Activated T-helper 1 cell treated with Interleukin-2 at 50 U/mL for 16 hours (primary cell): ENCODE measurements around the gene SLC30A5.
A peak's percentile ranks its signal among the peaks of the same experiment; 100 is the strongest.
"Not testable (repeated sequence)": the region's sequence is repeated elsewhere in the genome, so short reads cannot be mapped to it uniquely, and the experiment has no call there.

Experiments used
- DNase-seq: peaks from one replicate; pipeline ENCODE4 v3.0.0-alpha.2; 2020; ENCODE audit warnings: low read depth

Gene SLC30A5

DNA sequence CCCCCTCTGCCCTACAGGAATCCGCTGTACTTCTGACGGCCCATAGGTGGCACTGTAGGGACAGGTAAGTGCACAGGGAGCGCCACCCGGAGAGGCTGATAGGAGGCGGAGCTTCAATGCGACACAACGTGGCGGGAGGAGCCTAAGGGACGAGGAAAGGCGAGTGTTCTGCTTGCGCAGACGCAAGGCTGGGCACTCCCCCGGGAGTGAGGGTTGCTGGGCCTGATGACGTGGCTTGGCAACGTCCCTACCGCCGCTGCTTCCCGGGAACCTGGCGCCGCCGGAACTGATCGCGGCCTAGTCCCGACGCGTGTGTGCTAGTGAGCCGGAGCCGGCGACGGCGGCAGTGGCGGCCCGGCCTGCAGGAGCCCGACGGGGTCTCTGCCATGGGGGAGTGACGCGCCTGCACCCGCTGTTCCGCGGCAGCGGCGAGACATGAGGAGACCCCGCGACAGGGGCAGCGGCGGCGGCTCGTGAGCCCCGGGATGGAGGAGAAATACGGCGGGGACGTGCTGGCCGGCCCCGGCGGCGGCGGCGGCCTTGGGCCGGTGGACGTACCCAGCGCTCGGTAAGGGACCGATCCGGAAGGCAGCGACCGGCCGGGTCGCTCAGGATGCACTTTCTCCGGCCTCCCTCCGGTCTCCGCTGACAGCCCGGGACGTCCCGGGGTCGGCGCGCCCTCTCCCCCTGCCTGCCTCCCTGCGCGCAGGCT, at the start of gene SLC30A5:
TSS of gene SLC30A5 (plus strand) at position 244 of the 712 bp plus-strand sequence. CDS start at position 486, 242 bp downstream.
- DNase-seq, result peak; percentile 96

DNA sequence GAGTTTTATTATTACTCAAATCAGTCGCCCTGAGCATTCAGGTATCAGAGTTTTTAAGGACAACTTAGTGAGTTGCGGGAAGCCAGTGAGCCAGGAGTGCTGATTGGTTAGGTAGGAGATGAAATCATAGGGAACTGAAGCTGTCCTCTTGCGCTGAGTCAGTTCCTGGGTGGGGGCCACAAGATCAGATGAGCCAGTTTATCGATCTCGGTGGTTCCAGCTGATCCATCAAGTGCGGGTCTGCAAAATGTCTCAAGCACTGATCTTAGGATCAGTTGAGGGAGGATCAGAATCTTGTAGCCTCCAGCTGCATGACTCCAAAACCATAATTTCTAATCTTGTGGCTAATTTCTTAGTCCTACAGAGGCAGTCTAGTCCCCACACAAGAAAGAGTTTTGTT, 48.6 kb upstream of the SLC30A5 start:
- DNase-seq, result not testable (repeated sequence)

DNA sequence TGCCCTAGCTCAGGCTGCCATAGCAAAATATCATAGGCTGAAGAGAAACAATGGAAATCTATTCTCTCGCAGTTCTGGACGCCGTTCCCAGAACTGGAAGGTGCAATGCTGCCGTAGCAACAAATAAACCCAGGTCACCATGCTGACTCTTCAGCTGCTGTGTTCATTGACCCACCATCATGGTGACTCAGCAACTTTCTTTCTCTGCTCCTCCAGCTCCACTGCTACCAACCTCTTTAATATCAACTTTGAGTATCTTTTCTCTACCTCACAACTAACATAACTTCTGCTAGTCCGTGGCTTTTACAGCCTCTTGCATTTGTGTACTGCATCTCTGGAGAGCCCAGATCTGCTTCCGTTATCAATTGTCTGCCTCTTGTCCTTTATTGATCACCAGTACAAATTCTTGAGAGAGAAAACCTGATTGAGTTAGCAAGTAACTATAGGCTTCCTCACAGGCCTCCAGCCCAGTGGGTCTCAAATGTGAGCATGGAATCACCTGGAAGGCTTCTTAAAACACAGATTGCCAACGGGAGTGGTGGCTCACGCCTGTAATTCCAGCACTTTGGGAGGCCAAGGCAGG, 47.3 kb upstream of the SLC30A5 start:
- no peak for DNase-seq

DNA sequence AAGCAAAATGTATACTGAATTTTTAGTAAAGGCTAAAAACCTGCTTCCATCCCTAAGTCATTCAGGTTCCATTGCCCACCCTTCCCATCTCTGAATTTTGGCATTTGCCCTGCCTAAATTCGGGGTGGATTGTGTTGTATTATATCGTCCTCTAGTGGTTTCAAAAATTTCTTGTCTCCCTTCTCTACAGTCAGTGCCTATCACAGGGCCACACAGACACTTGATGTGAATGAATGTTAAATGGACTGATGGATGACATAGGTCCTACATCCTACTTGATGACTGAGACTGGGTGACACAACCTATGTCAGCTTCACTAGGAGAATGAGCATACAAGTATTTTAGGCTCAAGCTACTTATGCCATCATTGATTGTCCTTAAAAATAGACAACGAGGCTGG, 45.6 kb upstream of the SLC30A5 start:
- no peak for DNase-seq

DNA sequence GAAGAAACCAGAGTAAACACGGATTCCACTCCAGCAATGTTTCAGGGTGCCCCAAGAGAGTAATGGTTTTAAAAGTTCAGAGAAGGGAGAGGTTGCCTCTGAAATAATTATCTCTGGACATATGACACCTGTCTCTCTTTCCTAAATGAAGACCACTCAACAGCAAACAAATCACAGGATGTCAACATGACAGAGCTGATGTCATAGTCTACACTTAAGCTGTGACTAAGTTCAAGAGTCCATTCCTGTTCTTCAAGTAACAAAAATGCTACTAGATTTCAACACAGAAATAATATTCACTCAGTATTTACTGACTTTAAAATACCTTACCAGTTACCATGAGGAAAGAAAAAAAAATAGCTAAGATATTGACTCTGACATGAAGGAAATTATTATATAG, 44.7 kb upstream of the SLC30A5 start:
- DNase-seq, result no peak

DNA sequence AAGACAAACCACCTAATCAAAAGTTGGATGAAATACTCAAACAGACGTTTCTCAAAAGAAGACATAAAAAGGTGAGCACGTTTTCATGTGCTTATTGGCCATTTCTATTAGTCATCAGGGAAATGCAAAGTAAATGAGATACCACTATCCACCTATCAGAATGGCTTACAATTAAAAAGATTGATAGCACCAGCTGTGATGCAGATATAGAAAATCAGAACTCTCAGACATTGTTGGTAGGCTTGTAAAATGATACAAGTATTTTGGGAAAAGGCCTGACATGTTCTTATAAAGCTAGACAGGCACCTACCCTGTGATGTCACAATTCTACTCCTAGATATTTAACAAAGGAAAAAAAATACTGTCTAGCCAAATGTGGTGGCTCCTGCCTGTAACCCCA, 44.0 kb upstream of the SLC30A5 start:
- DNase-seq, result no peak

DNA sequence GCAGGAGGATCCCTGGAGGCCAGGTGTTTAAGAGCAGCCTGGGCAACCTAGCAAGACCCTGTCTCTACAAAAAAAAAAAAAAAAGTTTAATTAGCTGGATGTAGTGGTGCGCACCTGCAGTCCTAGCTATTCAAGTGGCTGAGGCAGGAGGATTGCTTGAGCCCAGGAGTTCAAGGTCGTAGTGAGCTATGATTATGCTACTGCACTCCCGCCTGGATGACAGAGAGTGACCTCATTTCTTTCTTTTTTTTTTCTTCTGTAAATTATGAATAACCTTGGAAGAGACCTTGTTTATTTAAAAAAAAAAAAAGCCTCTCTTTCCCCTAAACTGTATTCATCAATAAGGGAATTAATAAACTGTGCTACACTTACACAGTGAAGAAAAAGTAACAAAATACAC, 43.6 kb upstream of the SLC30A5 start:
- no peak for DNase-seq

DNA sequence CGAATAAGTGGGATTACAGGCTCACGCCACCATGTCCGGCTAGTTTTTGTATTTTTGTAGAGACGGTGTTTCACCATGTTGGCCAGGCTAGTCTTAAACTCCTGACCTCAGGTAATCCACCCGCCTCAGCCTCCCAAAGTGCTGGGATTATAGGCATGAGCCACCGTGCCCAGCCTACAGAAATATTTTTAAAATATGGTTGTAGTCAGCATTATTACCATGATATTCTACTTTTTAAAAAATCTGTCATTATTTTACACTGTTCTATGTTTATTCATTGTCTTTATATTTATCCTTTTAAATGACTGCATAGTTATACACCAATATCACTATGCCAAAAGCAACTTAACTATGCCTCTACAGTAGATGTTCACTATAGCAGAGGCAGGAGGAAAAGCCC, 41.6 kb upstream of the SLC30A5 start:
- DNase-seq, result no peak

DNA sequence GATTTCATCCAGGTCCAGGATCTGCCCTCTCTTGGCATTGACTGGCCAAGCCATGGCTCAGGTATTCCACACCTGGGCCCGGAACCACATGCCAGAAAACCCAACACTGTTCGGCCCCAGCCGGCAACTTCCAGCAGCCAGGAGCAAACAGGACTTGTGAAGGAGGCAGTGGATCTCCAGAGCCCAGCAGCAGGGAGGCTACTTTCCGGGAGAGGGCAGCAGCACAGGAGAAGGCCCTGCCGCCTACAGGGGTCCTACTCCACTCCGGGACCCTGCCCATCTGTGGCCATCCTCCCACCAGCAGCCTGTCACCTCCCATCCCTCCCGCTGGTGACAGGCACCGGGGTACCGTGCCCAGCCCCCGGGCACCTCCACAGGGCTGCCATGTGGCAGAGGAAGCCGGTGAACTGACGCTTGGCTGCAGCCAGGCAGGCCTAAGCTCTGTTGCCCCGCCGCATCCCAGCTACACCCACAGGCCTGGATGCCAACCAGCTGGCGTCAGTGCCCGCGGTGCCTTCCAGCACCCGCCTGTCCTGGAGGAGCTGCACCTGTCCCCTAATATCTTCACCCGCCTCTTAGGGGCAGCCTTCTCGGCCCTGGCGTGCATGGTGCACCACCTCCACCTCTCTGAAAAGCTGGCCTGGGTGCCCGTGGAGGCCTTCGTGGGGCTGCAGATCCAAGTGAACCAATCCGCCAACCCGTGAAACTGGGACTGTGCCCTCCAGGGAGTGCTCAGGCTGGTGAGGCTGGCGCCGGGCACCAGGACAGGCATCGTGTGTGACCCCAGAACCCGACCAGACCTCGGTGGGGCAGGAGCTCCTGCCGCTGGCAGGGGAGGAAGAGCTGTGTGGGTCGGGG, 18.9 kb upstream of the SLC30A5 start:
- DNase-seq, result no peak

DNA sequence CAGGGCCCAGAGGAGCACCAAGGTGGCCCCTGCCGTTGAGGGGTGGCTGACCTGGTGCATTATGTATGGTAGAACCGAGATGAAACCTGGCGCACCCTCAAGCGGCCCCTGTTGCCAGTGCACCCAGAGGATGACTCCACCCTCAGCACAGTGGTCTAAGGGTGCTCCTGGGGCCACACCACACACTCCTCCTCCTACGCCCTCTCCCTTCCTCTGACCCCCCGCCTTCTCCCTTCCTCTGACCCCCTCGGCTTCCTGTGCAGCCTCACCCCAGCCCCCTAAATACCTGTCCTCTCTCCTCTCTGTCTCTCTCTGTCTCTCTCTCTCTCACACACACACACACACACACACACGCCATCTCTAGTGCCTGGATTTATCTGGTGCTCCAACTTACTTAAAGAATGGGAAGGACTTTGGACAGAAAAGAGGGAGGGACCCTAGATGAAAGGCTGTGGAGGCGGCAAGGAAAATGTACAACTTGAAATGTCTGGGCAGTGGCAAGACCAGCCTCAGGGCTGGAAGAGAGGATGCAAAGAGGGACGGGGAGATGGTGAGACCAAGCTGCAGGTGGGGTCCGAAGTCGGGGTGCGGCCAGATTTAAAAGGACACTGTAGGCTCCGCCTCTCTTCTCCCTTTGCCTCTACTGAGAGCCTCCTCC, 18.2 kb upstream of the SLC30A5 start:
- no peak for DNase-seq

DNA sequence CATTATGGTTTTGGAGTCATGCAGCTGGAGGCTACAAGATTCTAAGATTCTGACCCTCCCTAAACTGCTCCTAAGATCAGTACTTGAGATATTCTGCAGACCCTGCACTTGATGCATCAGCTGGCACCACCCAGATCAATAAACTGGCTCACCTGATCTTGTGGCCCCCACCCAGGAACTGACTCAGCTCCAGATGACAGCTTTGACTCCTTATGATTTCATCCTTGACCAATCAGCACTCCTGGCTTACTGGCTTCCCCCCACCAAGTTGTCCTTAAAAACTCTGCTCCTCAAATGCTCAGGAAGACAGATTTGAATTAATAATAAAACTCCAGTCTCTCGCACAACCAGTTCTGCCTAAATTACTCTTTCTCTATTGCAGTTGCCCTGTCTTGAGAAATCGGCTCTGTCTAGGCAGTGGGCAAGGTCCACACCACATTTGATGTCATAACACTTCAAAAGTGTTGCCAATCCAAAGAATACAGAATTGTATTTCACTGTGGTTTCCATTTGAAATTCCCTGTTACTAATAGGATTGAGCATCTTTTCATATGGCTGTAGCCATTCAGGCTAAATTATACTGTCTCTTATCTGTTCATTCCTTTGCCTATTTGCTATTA, 14.8 kb upstream of the SLC30A5 start:
- DNase-seq, result no peak

DNA sequence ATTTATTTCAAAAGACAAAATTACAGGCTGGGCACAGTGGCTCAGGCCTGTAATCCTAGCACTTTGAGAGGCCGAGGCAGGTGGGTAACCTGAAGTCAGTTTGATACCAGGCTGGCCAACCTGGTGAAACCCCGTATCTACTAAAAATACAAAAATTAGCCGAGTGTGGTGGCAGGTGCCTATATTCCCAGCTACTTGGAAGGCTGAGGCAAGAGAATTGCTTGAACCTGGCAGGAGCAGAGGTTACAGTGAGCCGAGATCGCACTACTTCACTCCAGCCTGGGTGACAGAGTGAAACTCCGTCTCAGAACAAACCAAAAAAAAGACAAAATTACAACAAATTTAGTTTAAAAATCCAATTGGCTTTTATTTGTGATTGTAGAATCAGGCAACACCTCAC, 14.3 kb upstream of the SLC30A5 start:
- no peak for DNase-seq

DNA sequence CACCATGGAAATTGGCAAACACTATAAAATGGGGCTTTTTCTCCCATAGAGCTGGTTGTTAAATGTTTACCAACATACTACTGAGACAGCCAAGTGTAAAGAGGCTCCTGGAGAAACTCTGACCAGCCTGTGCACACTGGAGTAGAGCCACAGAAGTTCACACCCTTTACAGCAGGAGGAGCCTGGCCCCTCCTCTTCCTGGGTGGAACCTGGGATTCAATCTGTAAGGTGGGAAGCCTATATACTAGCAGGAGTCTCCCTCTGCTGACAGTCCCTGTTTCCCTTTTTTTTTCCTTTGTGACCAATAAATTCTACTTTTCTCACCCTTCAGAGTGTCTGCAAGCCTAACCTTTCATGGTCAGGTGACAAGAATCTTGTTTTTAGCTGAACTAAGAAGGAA, 10.4 kb upstream of the SLC30A5 start:
- no peak for DNase-seq

DNA sequence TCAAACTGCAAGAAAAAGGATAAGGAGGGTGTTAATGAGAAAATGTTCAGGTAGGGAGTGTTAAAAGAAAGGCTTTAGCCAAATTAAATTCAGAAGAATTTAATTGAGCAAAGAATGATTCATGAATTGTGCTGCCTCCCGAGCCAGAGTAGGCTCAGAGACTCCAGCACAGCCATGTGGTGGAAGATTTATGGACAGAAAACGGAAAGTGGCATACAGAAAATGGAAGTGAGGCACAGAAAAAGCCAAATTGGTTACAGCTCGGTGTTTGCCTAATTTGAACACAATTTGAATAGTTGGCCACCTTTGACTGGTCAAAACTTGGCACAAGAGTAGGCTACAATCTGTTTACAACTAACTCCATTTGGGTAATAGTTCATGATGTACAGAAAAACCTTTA, 9.6 kb upstream of the SLC30A5 start:
- DNase-seq, result no peak

DNA sequence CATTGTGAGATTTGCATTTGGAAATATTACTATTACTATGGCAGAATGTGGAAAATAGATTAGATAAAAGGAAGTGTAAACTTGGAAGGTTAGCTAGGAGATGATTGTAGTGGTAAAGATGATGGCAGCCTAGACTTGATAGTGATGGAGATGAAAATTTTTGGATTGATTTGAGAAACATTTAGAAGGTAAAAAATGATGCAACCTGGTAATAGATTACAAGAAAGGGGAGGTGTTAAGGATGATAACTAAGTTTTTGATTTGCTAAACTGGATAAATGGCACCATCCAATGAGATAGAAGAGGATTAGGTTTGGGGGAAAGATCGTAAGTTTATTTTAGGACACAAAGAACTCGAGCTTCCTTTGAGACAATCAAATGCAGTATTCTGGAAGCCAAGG, 8.9 kb upstream of the SLC30A5 start:
- DNase-seq, result no peak

DNA sequence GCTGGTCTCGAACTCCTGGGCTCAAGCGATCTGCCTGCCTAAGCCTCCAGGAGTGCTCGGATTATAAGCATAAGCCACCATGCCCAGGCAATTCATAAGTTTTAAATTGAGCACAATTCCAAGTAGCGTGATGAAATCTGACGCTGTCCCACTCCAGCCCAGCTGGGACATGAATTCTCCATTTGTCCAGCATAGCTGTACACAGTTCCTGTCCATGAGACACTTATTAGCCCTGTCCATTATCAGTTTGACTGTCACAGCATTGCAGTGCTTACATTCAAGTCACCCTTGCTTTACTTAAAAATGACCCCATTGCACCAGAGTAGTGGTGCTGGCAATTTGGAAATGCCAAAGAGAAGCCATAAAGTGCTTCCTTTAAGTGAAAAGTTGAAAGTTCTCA, 7.6 kb upstream of the SLC30A5 start:
- no peak for DNase-seq

DNA sequence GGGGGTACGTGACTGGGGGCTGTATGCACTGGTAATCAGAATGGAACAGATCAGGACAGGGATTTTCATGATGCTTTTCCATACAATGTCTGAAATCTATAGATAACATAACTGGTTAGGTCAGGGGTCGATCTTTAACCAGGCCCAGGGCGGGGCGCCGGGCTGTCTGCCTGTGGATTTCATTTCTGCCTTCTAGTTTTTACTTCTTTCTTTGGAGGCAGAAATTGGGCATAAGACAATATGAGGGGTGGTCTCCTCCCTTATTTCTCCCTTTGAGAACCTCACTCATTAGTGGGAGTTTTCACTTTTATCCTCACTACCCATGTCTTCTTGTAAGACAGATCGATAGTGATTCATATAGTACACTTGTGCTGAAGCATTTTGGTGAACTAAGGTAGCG, 5.8 kb upstream of the SLC30A5 start:
- DNase-seq, result not testable (repeated sequence)

DNA sequence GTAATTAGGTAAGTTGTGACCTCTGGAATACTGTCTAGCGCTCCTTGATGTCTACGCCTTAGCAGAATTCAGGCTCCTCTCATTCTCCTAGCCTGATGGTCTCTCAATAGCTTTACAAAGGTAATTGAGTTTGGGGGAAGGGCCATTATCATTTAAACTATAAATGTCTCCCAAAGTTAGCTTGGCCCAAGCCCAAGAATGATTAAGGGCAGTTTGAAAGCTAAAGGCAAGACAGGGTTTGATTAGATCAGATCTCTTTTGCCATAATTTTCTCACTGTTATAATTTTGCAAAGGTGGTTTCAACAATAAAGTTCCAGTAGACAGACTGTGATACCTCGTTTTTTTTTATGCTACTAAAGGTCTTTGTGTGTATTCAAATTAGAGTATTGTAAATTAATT, 3.7 kb upstream of the SLC30A5 start:
- DNase-seq, result no peak

DNA sequence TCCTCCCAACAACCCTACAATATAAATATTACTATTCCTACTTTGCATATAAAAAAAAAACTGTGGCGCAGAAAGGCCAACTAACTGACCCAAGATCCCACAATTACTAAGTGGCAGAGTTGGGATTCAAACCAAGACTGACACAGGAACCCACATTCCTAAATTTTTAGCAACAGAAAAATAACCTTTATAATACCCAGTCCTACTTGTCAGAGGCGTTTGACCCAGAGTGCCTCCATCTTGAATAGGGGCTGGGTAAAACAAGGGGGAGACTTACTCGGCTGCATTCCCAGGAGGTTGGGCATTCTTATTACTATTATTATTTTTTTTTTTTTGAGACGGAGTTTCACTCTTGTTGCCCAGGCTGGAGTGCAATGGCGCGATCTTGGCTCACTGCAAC, 2.0 kb upstream of the SLC30A5 start:
- DNase-seq, result no peak

DNA sequence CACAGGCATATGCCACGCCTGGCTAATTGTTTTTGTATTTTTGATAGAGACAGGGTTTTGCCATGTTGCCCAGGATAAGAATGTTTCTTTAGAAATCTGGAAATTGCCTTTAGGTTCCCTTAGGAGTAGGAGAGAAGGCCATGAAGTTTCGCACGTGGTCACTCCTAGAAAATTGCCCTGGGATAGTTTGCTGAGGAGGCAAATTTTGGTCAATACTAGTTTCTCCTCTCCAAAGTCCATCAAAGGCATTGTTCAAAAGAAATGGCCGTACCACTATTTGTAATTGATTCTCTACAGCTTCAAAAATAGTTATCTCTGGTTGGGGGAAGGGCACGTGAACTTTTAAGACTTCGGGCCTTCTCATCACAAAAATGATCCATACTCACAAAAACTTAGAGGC, 845 bp upstream of the SLC30A5 start:
- no peak for DNase-seq

DNA sequence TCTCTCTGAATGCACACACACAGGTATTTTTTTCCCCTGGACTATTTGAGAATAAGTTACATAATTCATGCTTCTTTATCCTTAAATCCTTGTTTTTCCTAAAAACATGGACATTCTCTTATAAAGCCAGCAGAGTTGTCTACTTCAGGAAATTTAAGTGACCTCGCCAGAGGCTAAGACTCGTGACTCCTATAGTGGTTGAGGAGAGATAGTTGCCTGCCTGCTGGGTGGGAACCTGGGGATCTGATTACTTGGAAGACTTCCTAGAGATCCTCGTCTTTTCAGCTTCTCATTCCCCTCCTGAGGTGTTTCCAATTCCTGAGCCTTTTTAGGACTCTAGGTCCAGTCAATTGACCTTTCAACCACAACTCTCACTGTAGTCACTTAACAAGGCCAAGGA, 5.5 kb downstream of the SLC30A5 start:
- no peak for DNase-seq

DNA sequence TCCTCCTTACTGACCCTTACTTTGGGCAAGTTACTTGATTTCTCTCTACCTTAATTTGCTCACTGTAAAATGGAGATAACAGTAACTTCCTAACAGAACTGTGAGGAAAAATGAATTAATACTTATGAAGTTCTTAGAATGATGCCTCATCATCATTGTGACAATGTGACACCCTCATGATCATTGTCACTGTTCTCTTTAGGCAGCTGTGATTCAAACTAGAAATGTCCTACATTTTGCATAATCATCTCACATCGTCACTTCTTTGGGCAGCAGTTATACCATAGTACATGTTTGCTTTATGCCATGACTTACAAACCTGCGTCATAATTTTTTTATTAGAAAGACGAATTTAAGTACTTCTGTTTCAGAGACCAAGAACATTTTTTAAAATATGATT, 9.7 kb downstream of the SLC30A5 start:
- no peak for DNase-seq
